Astrocyte (in vitro differentiated cells and primary cell): ENCODE measurements around the gene STPG3.

Experiments used
- EZH2 ChIP-seq: IDR thresholded peaks from 2 replicates; pipeline ENCODE4 v1.6.1; 2012; ENCODE audit warnings: mild to moderate bottlenecking, low read length, inconsistent platforms; ENCODE audit not compliant: insufficient read depth
- TF ChIP-seq, protein P1 (sequence below): IDR thresholded peaks from 2 replicates; pipeline ENCODE4 v1.5.1; 2011; ENCODE audit warnings: low read depth, mild to moderate bottlenecking, inconsistent platforms, low read length, moderate library complexity; ENCODE audit not compliant: insufficient read depth

DNA sequence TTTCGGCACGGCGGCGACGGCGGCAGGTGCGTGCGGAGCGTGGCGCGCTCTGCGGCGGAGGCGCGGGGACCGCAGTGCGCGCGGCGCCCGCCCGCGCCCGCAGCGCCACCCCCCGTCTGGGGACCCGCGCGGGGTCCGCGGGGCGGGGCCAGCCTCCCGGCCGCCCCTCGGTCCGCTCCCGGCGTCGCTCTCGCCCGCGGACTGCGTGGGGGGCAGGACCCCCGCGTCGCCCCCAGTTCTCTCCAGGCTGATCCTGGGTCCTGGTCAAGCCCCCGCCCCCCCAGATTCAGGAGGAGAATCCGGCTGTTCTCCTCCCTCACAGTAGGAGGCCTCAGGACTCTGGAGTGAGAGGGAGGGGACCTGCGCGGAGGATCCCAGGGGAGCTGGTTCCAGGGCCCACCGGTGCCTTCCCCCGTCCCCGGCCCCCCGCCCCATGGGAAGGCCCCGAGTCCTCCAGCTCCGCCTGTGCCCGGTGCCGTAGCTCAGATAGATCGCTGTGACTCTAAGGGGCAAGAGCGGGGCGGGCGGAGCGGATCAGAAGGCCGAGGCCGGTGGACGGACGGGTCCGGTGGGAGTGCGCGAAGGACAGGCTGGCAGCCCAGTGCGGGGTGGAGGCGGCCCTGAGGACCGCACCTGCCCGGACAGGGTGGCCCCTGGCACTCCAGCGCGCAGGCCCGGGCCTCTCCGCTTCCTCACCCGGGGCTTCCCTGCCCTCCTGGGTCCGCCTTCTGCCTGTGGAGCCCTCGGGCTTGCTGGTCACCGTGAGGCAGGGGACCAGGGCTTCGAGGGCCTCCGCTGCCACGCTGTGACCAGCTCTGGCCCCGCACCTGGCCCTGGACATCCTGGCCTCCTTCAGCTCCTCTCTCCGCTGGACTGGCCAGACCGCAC is 28.7 kb upstream of the STPG3 start, which contains the start of gene RNF208:
- TF ChIP-seq, protein P1, sequence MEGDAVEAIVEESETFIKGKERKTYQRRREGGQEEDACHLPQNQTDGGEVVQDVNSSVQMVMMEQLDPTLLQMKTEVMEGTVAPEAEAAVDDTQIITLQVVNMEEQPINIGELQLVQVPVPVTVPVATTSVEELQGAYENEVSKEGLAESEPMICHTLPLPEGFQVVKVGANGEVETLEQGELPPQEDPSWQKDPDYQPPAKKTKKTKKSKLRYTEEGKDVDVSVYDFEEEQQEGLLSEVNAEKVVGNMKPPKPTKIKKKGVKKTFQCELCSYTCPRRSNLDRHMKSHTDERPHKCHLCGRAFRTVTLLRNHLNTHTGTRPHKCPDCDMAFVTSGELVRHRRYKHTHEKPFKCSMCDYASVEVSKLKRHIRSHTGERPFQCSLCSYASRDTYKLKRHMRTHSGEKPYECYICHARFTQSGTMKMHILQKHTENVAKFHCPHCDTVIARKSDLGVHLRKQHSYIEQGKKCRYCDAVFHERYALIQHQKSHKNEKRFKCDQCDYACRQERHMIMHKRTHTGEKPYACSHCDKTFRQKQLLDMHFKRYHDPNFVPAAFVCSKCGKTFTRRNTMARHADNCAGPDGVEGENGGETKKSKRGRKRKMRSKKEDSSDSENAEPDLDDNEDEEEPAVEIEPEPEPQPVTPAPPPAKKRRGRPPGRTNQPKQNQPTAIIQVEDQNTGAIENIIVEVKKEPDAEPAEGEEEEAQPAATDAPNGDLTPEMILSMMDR: no peak
- TF ChIP-seq EZH2: no peak
